SK-N-SH (cell line): ENCODE data around the gene MARS1. TPM values are rescaled to one million over a fixed set of nuclear protein-coding genes. Genes with fewer than 3 reads are reported as not detected.

Source experiments
- CTCF ChIA-PET: fragments of 300-600, 350-600 bp; formaldehyde crosslinking; extraction: SDS; loops from one replicate; lab custom pipeline; 2021; lab: Yijun Ruan, JAX
- POLR2A ChIA-PET: fragments of 350-600 bp; sonication (Branson Sonifier 250); formaldehyde crosslinking; extraction: SDS; loops from one replicate; lab custom pipeline; 2020; ENCODE audit warnings: antibody characterized with exemption, inconsistent platforms; lab: Yijun Ruan, JAX
- DNase-seq: peaks from one replicate; pipeline ENCODE4 v3.0.0; 2012
- H2AFZ ChIP-seq: fragments of 200-600 bp; sonication (generic); 2 replicates; pipeline ENCODE4 v1.8.1; 2016; ENCODE audit warnings: antibody characterized with exemption, mild to moderate bottlenecking, low read depth
- H3F3A ChIP-seq: fragments of 200-600 bp; sonication (generic); replicated peaks from 2 replicates; pipeline ENCODE3; 2016; ENCODE audit warnings: antibody characterized with exemption, mild to moderate bottlenecking; ENCODE audit not compliant: insufficient read depth
- H3K27ac ChIP-seq, 2 experiments: fragments of 200-500 bp in 1 of 2; fragments of 200-600 bp in 1 of 2; sonication (Bioruptor generic) in 1 of 2; sonication (generic), shearing (Covaris generic) in 1 of 2; 2 replicates each; pipeline versions ENCODE4 v1.5.1 to v1.6.1; 2014 to 2016; ENCODE audit warnings: low read depth in 2 of 2, inconsistent platforms in 1 of 2, low read length in 1 of 2, mild to moderate bottlenecking in 1 of 2, mixed read lengths in 1 of 2
- H3K27me3 ChIP-seq: fragments of 200-600 bp; sonication (generic), shearing (Covaris generic); 2 replicates; pipeline ENCODE4 v1.6.1; 2016; ENCODE audit warnings: mixed run types; ENCODE audit not compliant: insufficient read depth
- H3K36me3 ChIP-seq, 2 experiments: fragments of 200-500 bp in 1 of 2; fragments of 200-600 bp in 1 of 2; sonication (Bioruptor generic) in 1 of 2; sonication (generic) in 1 of 2; replicated peaks in 1 of 2; 2 replicates each; pipeline versions ENCODE3 to v1.5.1; 2014 to 2016; ENCODE audit warnings: low read length in 1 of 2, mild to moderate bottlenecking in 1 of 2; ENCODE audit not compliant: insufficient read depth in 2 of 2, control insufficient read depth in 1 of 2
- H3K4me1 ChIP-seq, 2 experiments: fragments of 200-500 bp in 1 of 2; fragments of 200-600 bp in 1 of 2; sonication (Bioruptor generic) in 1 of 2; sonication (generic), shearing (Covaris generic) in 1 of 2; 2 replicates each; pipeline versions ENCODE4 v1.5.1 to v1.6.1; 2014 to 2016; ENCODE audit warnings: low read depth in 1 of 2, low read length in 1 of 2, mixed run types in 1 of 2; ENCODE audit not compliant: insufficient read depth in 2 of 2, control insufficient read depth in 1 of 2
- H3K4me2 ChIP-seq: fragments of 200-600 bp; sonication (generic), shearing (Covaris generic); 2 replicates; pipeline ENCODE4 v1.6.1; 2017; ENCODE audit warnings: mixed run types
- H3K4me3 ChIP-seq, 2 experiments: fragments of 200-500 bp in 1 of 2; fragments of 200-600 bp in 1 of 2; sonication (Bioruptor generic) in 1 of 2; sonication (generic), shearing (Covaris generic) in 1 of 2; 2 replicates each; pipeline versions ENCODE4 v1.5.1 to v1.8.1; 2014 to 2016; ENCODE audit warnings: low read depth in 2 of 2, inconsistent platforms in 1 of 2, low read length in 1 of 2, mild to moderate bottlenecking in 1 of 2, mixed read lengths in 1 of 2, moderate library complexity in 1 of 2
- H3K79me2 ChIP-seq: fragments of 200-600 bp; sonication (generic); 2 replicates; pipeline ENCODE4 v1.8.1; 2017; ENCODE audit warnings: mild to moderate bottlenecking; ENCODE audit not compliant: insufficient read depth
- H3K9ac ChIP-seq: fragments of 200-600 bp; sonication (generic); 2 replicates; pipeline ENCODE4 v1.6.1; 2017; ENCODE audit warnings: mixed run types
- H3K9me2 ChIP-seq: fragments of 200-600 bp; sonication (generic); 2 replicates; pipeline ENCODE4 v1.6.1; 2017; ENCODE audit warnings: mixed run types
- H3K9me3 ChIP-seq: fragments of 200-600 bp; sonication (generic); 2 replicates; pipeline ENCODE4 v1.6.1; 2017; ENCODE audit warnings: mixed run types, mild to moderate bottlenecking, moderate library complexity
- H4K20me1 ChIP-seq: fragments of 200-600 bp; sonication (generic); 2 replicates; pipeline ENCODE4 v1.6.1; 2017; ENCODE audit warnings: mild to moderate bottlenecking, mixed run types; ENCODE audit not compliant: insufficient read depth
- CHD2 ChIP-seq: fragments of 150-350 bp; IDR thresholded peaks from 2 replicates; pipeline ENCODE4 v1.6.1; 2018; ENCODE audit warnings: low read length; ENCODE audit not compliant: partially characterized antibody
- CTCF ChIP-seq: fragments of 200-600 bp; sonication (generic); IDR thresholded peaks from 2 replicates; pipeline ENCODE4 v1.6.1; 2017; ENCODE audit warnings: antibody characterized with exemption, mild to moderate bottlenecking, moderate library complexity
- FOSL2 ChIP-seq: IDR thresholded peaks from 2 replicates; pipeline ENCODE4 v1.4.0; 2012; ENCODE audit warnings: low read depth, mild to moderate bottlenecking, moderate library complexity, borderline replicate concordance
- FOXJ3 ChIP-seq: sonication (generic); formaldehyde crosslinking; IDR thresholded peaks from 2 replicates; pipeline ENCODE4 v1.5.1; 2020; ENCODE audit warnings: mild to moderate bottlenecking, missing genetic modification reagents
- MEF2A ChIP-seq: IDR thresholded peaks from 2 replicates; pipeline ENCODE4 v1.4.0; 2012; ENCODE audit warnings: low read depth, borderline replicate concordance
- PBX3 ChIP-seq: IDR thresholded peaks from 2 replicates; pipeline ENCODE4; 2012
- RCOR1 ChIP-seq: fragments of 150-350 bp; IDR thresholded peaks from 2 replicates; pipeline ENCODE4 v1.6.1; 2017; ENCODE audit warnings: antibody characterized with exemption, low read length
- RFX5 ChIP-seq: IDR thresholded peaks from 2 replicates; pipeline ENCODE4 v1.6.1; 2012; ENCODE audit warnings: mild to moderate bottlenecking, improper control_type of control experiment, low read length
- TCF12 ChIP-seq: IDR thresholded peaks from 2 replicates; pipeline ENCODE4 v1.4.0; 2012
- WGBS: methylation state at CpG from one replicate; pipeline ENCODE4 v1.1.6; 2017; ENCODE audit warnings: low lambda C conversion rate; 5-methylcytosine and 5-hydroxymethylcytosine counted together
- polyA plus RNA-seq, 3 experiments: library from polyadenylated mRNA; depleted of rRNA; stranded (reverse); fragments of >200 nt; gene quantifications; 2 replicates each; pipeline ENCODE4 v1.2.3, GENCODE V29; 2012

MARS1 gene
- polyA plus RNA-seq, 1 of the 3 experiments (the other 2 are of a cell fraction) = 158 TPM

- CTCF ChIA-PET = interaction anchor here (1.3 to 2.2 kb wide), 4 partner anchors 10 to 92 kb away, joined by 3 to 7 read pairs (median 4); partner anchors contain the start of gene B4GALNT1
- peaks cover 51 to 52% of the 10 kb centered on the region in 2 experiments for H3K36me3 ChIP-seq
Observed at GRCh38 chr12:57541001-57541400, 53.1 kb downstream of the MARS1 start.

GRCh38 chr12:57541717-57542116 lies 53.8 kb downstream of the MARS1 start:
- CTCF ChIA-PET = interaction anchor here (0.9 to 2.2 kb wide), 4 partner anchors 10 to 91 kb away, joined by 3 to 7 read pairs (median 4); partner anchors contain the start of gene B4GALNT1
- no peak overlapping the region for H3K4me3 ChIP-seq
- no peak overlapping the region for H2AFZ ChIP-seq
- no peak overlapping the region for H3K4me2 ChIP-seq
- peaks cover 24% of the 10 kb centered on the region for H3F3A ChIP-seq
- peaks cover 22% of the 10 kb centered on the region for H4K20me1 ChIP-seq
- H3K9ac ChIP-seq = no peak overlapping the region
- H3K36me3 ChIP-seq = peaks cover 44 to 49% of the 10 kb centered on the region in 2 experiments
- POLR2A ChIA-PET = no interaction called here
- peaks cover 12 to 16% of the 10 kb centered on the region in 2 experiments; a peak in 3 of 4 replicates for H3K4me1 ChIP-seq
- WGBS = 91% methylated on average over 2 of the region's 2 CpGs
- TF ChIP-seq RCOR1 = no peak
- no peak for TF ChIP-seq CHD2
- TF ChIP-seq TCF12 = no peak
- no peak for TF ChIP-seq RFX5
- TF ChIP-seq CTCF = no peak
- TF ChIP-seq FOXJ3 = no peak
- TF ChIP-seq MEF2A = no peak
- TF ChIP-seq, all 33 proteins: peak for 0
- Histone ChIP-seq H3K79me2 (peaks cover 83% of the 10 kb centered on the region), H3K9me2 (no peaks in the 10 kb centered on the region), H3K9me3 (no peaks in the 10 kb centered on the region), H3K27ac (no peak overlapping the region), H3K27me3 (no peaks in the 10 kb centered on the region)
- no peak for DNase-seq

More at GRCh38 chr12:57541001-57541400, 53.1 kb downstream of the MARS1 start:
- H3K9me3 ChIP-seq = no peaks in the 10 kb centered on the region
- H3K4me3 ChIP-seq = no peak overlapping the region
- DNase-seq = no peak
- H3K27me3 ChIP-seq = no peaks in the 10 kb centered on the region
- H4K20me1 ChIP-seq = peaks cover 22% of the 10 kb centered on the region
- peaks cover 76% of the 10 kb centered on the region for H3K79me2 ChIP-seq
- no peak for TF ChIP-seq FOSL2
- TF ChIP-seq TCF12 = peak; percentile 43; the same call in 1 of the 2 replicates
- peak; percentile 62 for TF ChIP-seq PBX3
- H3K4me2 ChIP-seq = peak overlapping the region; percentile 17; the same call in 1 of the 2 replicates
- H3K9ac ChIP-seq = no peak overlapping the region
- peaks cover 7 to 13% of the 10 kb centered on the region in 2 experiments; a peak in 3 of 4 replicates for H3K4me1 ChIP-seq
- POLR2A ChIA-PET = interaction anchor here (2.7 kb wide), 1 partner anchor 10 kb away, joined by 10 read pairs; no protein-coding TSS in a partner anchor
- H3F3A ChIP-seq = peaks cover 28% of the 10 kb centered on the region
- H2AFZ ChIP-seq = no peak overlapping the region
- peak overlapping the region in 1 of 2 experiments; percentile 2; a peak in 1 of 4 replicates for H3K27ac ChIP-seq
- 41% methylated on average over 2 of the region's 2 CpGs for WGBS
- no peaks in the 10 kb centered on the region for H3K9me2 ChIP-seq
